ENCODE results near the gene ARHGEF38.

ARHGEF38 gene, protein sequence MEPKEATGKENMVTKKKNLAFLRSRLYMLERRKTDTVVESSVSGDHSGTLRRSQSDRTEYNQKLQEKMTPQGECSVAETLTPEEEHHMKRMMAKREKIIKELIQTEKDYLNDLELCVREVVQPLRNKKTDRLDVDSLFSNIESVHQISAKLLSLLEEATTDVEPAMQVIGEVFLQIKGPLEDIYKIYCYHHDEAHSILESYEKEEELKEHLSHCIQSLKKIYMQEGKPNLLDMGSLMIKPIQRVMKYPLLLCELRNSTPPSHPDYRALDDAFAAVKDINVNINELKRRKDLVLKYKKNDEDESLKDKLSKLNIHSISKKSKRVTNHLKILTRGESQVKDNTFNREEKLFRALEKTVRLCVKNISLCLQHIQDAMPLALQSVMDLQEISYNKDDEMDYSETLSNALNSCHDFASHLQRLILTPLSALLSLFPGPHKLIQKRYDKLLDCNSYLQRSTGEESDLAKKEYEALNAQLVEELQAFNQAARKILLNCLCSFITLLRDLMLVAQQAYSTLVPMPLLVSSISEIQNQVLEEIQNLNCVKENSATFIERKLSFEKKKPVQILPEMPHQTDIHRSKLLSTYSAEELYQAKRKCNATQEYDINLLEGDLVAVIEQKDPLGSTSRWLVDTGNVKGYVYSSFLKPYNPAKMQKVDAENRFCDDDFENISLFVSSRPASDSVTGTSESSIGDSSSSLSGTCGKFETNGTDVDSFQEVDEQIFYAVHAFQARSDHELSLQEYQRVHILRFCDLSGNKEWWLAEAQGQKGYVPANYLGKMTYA

DNA sequence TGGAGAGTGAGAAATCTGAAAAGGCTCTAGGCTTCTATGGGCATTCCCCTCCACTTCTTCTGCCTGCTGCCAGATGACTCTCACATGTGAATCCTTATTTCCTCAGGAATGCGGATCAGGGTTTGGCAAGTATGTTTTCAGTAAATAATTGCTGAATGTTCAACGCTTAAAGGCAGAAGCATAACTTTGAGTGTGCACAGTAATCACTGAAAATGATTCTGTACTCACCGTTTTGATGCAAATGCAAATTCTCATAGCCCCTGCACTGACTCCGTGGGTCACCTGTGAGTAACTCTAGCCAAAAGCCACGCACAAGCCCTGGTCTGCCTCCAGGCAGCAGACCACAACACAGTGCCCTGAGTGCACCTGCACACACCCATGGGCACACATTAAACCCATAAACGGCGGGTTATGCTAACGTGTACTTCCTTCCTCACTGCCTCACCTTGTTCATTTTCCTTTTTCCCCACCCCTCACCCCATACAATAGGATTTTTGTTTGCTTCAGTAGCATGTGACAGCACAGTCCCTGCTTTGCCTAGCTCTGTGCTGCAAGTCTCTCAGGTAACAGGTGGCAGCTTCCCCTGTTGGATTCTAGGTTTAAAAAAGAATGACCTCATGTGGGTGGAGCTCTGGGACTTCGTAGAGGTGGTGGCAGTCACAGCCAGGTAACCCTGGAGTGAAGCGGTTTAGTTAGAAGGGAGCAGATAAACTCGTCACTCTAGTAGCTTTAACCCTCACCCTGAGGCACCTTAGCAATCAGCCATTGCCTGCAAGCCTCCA is at the start of gene ARHGEF38:
Gene ARHGEF38, plus strand, starts transcription at position 656 of the 782 bp plus-strand sequence. CDS start 146 bp downstream, outside the sequence.
- no peak for DNase-seq

DNA sequence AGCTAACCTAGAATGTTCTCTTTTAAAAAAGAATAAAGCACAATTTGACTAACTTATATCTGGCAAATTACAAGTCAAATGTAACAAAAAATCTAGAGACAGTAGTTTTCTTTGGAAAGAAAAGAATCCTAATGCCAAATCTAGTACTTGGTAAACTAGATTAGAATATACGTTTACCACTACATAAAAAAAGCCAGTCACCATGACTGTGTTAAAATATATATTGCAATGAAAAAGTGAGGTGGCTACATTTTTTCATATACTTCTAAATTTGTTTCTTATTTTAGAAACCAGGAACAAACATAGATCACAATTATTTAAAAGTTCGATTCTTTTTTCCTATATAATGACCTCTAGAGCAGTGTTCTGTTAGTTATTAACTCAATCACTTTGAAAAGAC is 48.9 kb upstream of the ARHGEF38 start:
- no peak for DNase-seq

DNA sequence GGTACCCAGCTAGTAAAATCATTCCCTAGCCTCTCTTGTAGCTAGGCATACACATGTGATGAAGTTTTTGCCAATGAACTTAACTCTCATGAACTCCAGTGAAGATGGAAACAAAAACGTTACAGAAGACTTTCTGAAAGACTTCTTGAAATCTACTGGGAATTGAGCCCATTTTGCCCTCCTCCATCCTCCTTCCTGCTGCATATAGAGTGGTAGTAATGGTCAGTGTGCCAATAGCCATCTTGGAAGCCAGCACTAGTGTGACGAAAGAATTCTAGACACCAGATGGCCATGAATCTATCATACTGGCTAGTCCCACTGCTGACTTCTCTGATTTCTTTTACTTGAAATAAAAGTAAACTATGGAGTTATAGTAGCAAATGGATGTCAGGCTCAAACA is 47.7 kb upstream of the ARHGEF38 start:
- no peak for DNase-seq

DNA sequence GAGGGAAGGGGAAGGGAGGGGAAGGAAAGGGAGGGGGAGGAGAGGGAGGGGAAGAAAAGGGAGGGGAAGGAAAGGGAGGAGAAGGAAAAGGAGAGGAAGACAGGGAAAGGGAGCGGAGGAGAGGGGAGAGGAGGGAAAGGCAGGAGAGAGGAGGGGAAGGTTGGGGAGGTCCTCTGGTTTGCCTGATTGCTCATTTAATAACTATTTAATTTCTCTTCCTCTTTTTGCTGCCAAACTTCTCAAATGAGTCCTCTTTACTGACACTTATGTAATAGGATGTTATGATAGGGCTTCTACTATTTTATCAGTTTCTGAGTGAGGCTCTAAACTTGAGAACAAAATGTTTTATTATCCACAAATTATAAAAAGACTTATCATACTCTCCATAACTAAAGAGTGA is 43.1 kb upstream of the ARHGEF38 start:
- no peak for DNase-seq

GRCh38 chr4:105509714-105510113 is 42.7 kb upstream of the ARHGEF38 start:
- no peak for DNase-seq

GRCh38 chr4:105510245-105510644 is 42.2 kb upstream of the ARHGEF38 start:
- DNase-seq, result no peak

DNA sequence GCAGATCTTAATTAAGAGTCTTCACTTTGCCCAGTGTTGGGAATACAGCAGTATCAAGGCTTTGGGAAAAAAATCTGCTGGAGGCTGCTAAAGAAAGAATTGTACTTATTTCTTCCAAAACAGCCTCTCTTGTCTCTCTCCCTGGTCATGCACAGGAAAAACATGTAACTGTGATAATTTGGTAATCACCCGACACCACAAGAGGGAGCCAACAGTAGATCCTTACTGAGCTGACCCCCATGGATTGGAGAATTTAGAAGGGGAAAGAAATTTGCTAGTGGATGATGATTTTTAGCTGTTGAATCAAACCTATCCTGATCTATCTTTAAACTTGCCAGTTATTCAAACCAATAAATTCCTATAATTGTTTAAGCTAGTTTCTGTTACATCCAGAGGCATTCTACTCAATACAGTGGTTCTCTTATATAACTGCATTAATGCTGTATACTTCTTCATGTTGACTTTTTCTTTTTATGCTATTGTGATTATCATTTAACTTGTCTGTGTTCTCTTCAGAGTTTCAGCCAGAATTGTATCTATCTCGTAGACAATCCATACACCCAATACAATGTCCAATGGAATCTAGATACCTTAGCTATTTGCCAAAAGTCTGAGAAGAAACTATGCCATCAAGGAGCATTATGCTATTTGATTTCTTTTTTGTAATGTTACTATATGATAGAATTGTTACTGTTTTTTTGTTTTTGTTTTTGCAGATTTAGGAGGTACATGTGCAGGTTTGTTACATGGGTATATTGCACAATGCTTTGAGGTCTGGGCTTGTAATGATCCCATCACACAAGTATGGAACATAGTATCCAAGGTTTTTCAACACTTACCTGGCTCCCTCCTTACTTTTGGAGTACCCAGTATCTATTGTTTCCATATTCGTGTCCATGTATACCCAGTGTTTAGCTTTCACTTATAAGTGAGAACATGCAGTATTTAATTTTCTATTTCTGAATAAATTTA is 31.3 kb upstream of the ARHGEF38 start:
- DNase-seq, result peak in 1 of 2 donors; percentile 18

DNA sequence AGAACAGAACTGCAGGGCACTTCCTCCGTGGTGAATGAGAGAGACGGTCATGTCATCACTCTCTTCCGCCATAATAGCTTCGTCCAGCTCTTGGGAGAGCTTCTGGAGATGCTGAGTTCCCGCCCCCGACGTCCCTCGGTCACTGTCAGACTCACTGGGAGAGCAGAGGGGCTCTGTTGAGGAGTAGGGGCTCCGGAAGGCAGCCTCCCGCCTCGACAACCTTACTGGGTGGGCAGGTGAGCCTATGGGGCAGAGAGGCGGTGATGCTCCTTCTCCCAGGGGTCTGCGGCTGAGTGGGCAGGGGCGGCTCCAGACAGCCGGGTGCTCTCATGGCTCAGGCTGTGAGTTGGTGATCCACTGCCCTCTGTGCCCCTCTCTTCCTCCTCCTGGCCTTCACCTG is 25.8 kb upstream of the ARHGEF38 start:
- no peak for DNase-seq

- no peak for DNase-seq
Measured at GRCh38 chr4:105527081-105527480, 25.3 kb upstream of the ARHGEF38 start.

- DNase-seq, result no peak
Measured at GRCh38 chr4:105536601-105537000, 15.8 kb upstream of the ARHGEF38 start.

DNA sequence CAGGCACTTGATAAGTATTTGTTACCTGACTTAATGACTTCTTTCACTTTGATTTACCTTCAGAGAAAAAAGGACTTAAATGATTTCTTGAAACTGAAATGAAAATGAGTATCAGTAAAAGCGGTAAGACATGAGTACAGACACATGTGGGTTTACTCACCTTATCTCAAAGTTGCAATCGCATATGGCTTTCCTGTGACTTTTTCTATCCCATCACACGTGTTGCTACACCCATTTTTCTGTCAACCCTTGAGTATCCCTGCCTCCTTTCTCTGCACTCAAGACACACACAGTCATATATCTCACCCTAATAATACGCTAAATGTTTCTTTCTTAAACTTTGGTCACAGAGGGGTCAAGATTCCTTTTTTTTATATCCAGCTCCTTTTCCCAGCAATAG is 11.0 kb upstream of the ARHGEF38 start:
- DNase-seq, result no peak

DNA sequence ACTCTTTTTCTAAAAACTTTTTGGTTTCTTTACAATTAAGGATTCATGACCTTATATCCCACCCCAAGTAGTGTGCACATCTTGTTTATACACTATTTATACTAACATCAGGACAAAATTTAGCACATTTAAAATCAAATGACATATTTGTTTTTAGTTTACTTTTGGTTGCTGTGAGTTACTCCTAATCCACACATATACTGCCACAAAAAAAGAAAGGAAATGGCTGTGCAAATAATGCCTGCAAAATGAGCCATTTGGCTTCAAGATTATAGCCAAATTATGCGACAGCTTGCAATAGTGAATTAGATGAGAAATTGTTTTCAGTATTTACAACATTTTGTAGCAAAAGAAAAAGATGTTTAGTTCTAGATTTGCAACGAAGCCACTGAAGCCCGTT is 10.4 kb upstream of the ARHGEF38 start:
- DNase-seq, result no peak

DNA sequence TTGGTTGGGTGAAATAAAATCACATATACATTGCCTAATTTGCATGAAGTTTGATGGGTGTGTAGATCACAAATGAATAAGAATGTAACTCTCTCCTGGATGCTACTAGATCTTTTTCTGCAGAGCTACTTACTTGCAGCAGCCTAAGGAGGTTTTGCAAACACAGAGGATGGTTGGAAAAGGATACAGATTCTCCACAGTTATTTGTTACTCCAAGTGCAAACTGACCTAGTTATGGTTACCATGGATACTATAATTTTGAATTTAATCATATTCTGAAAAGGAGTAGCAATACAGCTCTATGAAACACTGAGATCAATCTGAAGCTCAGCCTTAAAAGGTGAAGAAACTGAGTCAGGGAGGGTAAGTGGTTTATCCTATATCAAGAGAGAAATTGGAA is 9.1 kb upstream of the ARHGEF38 start:
- no peak for DNase-seq

GRCh38 chr4:105543881-105544280 is 8.5 kb upstream of the ARHGEF38 start:
- DNase-seq, result no peak

GRCh38 chr4:105544520-105545286 is 7.7 kb upstream of the ARHGEF38 start:
- DNase-seq, result no peak

DNA sequence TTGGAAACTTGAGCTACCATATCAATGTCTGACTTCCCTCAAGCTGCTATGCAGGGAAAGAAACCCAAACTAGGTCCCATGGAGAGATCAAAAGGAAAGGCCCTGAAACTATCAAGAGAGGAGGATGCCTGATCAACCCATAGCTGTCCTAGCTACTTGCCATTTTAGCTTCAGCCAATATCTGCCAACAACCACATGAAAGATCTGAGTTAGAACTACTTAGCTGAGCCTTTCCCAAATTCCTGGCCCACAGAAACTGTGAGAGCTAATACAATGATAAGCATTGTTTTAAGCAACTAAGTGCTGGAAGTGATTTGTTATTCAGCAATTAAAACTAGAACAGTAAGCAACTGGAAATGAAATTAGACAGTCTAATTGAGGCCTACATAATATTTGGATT is 6.3 kb upstream of the ARHGEF38 start:
- DNase-seq, result no peak

GRCh38 chr4:105547769-105548168 is 4.7 kb upstream of the ARHGEF38 start:
- no peak for DNase-seq

- no peak for DNase-seq
Measured at GRCh38 chr4:105548483-105548882, 3.9 kb upstream of the ARHGEF38 start.

- no peak for DNase-seq
Measured at GRCh38 chr4:105550641-105551040, 1.8 kb upstream of the ARHGEF38 start.

DNA sequence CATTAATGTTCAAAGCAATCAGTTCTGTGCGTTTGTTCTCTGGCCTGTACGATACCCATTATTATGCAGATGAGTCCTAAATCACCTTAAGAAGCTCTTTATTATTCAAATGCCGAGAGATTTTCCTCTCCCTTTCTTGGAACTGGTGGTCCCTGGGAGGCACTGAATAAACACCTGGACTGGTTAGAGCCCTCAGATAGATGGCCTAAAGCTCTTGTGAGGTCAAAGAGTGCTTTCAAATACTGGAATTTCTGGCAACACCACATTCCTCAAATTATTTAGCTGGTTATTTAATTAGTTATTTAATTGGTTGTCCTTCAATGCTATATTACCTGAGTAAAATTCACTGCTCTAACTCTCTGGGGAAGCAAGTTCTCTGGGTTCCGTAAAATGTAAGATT is 3.0 kb downstream of the ARHGEF38 start:
- DNase-seq, result no peak

GRCh38 chr4:105556206-105556605 is 3.8 kb downstream of the ARHGEF38 start:
- no peak for DNase-seq
